Ishikawa (cell line): ENCODE measurements around the gene TMEM223.
A peak's percentile ranks its signal among the peaks of the same experiment; 100 is the strongest.

Experiments used
- CEBPB ChIP-seq: IDR thresholded peaks from 2 replicates; pipeline ENCODE4 v1.6.1; 2012
- CREB1 ChIP-seq: IDR thresholded peaks from 2 replicates; pipeline ENCODE4 v1.6.1; 2012; ENCODE audit warnings: low read depth
- EGR1 ChIP-seq: IDR thresholded peaks from 2 replicates; pipeline ENCODE4 v1.6.1; 2012
- EP300 ChIP-seq: IDR thresholded peaks from 2 replicates; pipeline ENCODE4 v1.6.1; 2012; ENCODE audit warnings: borderline replicate concordance
- FOXM1 ChIP-seq: IDR thresholded peaks from 2 replicates; pipeline ENCODE4 v1.6.1; 2012; ENCODE audit warnings: low read depth, borderline replicate concordance
- NFIC ChIP-seq: IDR thresholded peaks from 2 replicates; pipeline ENCODE4 v1.6.1; 2012
- RAD21 ChIP-seq: IDR thresholded peaks from 2 replicates; pipeline ENCODE4 v1.6.1; 2012; ENCODE audit warnings: low read depth
- TAF1 ChIP-seq: IDR thresholded peaks from 2 replicates; pipeline ENCODE4 v1.6.1; 2012; ENCODE audit warnings: low read depth, mild to moderate bottlenecking
- TCF12 ChIP-seq: IDR thresholded peaks from 2 replicates; pipeline ENCODE4 v1.6.1; 2012; ENCODE audit warnings: low read depth
- TEAD4 ChIP-seq: IDR thresholded peaks from 2 replicates; pipeline ENCODE4 v1.6.1; 2012
- YY1 ChIP-seq: IDR thresholded peaks from 2 replicates; pipeline ENCODE4 v1.6.1; 2012; ENCODE audit warnings: low read depth
- ZBTB7A ChIP-seq: IDR thresholded peaks from 2 replicates; pipeline ENCODE4 v1.6.1; 2012; ENCODE audit warnings: low read depth
- TF ChIP-seq, protein P1 (sequence below): IDR thresholded peaks from 2 replicates; pipeline ENCODE4 v1.6.1; 2012; ENCODE audit warnings: low read depth, mild to moderate bottlenecking
- TF ChIP-seq, protein P2 (sequence below): IDR thresholded peaks from 2 replicates; pipeline ENCODE4 v1.6.1; 2012
- TF ChIP-seq, protein P3 (sequence below): IDR thresholded peaks from 2 replicates; pipeline ENCODE4 v1.6.1; 2012

The TMEM223 gene

DNA sequence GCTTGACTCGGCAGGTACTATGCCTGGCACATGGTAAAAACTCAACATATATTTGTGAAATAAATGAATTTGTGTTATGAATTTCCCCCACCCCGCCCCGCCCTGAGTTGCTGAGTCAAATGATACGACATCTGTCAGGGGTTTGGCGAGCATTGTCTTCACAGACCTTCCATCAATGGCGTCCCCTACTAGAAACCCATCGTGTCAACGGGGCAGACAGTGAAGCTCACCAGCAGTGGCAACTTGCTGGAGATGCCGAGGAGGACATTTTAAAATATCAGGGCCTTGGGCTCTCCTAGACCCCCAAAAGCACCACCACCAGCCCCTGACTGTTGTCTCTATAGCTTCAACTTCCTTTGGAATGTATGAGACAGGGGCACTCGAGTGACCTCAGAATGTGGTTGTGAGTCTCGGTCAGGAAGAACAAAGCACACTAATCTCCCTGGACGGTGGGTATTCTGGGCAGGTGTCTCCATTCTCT is 14.2 kb upstream of the TMEM223 start:
- TF ChIP-seq CREB1 (no peak), RAD21 (no peak), CEBPB (no peak)
- TF ChIP-seq, protein P1, sequence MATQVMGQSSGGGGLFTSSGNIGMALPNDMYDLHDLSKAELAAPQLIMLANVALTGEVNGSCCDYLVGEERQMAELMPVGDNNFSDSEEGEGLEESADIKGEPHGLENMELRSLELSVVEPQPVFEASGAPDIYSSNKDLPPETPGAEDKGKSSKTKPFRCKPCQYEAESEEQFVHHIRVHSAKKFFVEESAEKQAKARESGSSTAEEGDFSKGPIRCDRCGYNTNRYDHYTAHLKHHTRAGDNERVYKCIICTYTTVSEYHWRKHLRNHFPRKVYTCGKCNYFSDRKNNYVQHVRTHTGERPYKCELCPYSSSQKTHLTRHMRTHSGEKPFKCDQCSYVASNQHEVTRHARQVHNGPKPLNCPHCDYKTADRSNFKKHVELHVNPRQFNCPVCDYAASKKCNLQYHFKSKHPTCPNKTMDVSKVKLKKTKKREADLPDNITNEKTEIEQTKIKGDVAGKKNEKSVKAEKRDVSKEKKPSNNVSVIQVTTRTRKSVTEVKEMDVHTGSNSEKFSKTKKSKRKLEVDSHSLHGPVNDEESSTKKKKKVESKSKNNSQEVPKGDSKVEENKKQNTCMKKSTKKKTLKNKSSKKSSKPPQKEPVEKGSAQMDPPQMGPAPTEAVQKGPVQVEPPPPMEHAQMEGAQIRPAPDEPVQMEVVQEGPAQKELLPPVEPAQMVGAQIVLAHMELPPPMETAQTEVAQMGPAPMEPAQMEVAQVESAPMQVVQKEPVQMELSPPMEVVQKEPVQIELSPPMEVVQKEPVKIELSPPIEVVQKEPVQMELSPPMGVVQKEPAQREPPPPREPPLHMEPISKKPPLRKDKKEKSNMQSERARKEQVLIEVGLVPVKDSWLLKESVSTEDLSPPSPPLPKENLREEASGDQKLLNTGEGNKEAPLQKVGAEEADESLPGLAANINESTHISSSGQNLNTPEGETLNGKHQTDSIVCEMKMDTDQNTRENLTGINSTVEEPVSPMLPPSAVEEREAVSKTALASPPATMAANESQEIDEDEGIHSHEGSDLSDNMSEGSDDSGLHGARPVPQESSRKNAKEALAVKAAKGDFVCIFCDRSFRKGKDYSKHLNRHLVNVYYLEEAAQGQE: no peak
- TF ChIP-seq, protein P2, sequence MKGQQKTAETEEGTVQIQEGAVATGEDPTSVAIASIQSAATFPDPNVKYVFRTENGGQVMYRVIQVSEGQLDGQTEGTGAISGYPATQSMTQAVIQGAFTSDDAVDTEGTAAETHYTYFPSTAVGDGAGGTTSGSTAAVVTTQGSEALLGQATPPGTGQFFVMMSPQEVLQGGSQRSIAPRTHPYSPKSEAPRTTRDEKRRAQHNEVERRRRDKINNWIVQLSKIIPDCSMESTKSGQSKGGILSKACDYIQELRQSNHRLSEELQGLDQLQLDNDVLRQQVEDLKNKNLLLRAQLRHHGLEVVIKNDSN: no peak

DNA sequence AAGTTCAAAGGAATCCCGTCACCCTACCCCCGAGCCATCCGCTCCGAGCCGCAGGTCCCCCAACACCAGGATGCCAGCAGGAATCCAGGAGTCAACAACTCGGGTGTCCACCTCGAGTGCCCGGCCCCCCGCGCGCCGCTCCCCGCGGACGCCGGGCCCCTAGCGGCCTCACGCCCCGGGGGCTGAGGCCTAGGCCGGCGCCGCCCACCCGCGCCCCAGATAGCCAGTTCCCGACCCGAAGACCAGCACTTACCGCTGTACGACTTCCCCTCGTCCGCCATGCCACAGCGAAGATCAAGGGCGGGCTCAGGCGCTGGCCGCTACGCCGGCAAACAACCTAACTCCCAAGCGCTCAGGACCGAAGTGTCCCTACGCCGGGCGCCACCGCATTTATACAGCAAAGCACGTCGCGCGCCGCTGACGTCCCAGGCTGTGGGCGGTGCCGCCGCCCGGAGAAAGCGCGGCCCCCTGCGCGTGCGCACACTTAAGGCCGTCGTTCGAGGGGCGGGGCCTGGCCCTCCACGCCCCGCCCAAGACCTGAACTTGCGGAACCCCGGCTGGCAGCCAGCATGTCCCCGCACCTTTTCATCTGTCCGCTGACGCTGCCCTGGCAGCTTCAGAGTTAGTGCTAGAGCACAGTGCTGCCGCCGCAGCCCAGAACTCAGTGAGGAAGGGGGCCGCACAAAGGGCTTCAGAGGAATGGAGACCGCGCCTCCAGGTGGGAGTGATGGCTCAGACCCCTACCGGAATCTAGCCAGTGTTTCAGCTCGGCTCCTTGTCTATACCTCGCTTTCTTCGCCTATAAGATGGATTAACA is 13.5 kb upstream of the TMEM223 start, which contains the start of gene NXF1:
NXF1 (minus strand) TSS at position 365 of the 817 bp plus-strand sequence; CDS start at position 281, 84 bp downstream.
- TF ChIP-seq CREB1 (peak; percentile 93), FOXM1 (no peak), TAF1 (peak; percentile 97), RAD21 (no peak), ZBTB7A (peak; percentile 55; the same call in 1 of the 2 replicates), EGR1 (0 out of 2 replicates have a peak, but pooled peaks have one; percentile 21), CEBPB (no peak), TEAD4 (0 out of 2 replicates have a peak, but pooled peaks have one; percentile 9), TCF12 (peak; percentile 47; the same call in 1 of the 2 replicates), YY1 (peak; percentile 86), NFIC (no peak), EP300 (0 out of 2 replicates have a peak, but pooled peaks have one; percentile 11)
- TF ChIP-seq, protein P3, sequence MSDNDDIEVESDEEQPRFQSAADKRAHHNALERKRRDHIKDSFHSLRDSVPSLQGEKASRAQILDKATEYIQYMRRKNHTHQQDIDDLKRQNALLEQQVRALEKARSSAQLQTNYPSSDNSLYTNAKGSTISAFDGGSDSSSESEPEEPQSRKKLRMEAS: peak; percentile 68; the same call in 1 of the 2 replicates
- TF ChIP-seq, protein P1: no peak
- TF ChIP-seq, protein P2: peak; percentile 3; the same call in 1 of the 2 replicates

DNA sequence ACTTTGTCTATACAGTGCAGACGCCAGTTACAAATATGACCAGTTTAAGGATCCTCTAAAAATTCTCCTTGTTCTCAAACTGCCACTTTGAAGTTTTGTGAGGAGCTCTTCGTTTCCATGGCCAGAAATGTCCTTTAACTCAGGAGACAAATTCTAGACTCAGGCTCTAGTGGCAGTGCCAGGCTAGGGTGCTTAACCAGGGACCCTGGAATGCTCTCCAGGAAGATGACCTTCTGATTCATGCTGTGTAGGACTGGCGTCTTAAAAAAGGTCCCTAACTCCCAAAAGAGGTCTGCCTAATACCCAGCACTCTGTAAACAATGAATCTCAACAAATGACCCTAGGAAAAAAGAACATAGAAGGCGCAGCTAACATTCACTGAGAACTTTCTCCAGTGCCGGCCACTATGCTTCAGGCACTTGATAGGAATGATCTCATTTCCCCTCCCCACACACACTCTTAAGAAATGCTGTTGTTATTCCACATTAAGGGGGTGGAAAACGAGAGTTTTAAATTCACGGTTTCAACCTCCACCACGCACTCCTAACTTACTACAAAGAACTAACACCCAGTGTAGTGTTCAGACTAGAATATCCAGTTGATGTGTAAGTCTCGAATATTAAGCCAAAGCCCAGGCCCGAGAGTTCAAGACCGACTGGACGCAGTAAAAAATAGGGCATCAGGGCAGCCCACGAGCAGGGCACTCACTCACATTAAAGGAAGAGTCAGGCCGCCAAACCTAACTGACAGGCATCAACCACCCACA is 12.7 kb upstream of the TMEM223 start:
- no peak for TF ChIP-seq TCF12
- TF ChIP-seq CREB1: no peak
- TF ChIP-seq, protein P3: peak; percentile 10; the same call in 1 of the 2 replicates

DNA sequence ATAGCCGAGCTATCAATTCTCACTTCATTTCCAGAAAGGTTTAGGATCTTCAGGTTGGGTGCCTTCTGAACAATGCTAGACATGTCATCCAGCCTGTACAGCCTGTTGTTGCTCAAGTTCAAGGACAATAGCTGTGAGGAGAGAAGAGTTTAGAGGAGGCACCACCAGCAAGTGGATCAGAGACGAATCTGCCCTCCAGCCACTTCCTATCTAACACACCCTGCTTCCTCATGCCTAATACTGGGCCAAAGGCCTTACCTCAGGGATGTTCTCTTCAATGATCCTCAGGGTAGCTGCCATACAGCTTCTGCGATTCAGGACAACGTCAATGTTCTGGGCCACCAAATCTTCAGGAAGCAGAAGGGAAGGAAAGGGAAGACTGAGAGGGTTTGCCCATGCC is 9.3 kb upstream of the TMEM223 start:
- no peak for TF ChIP-seq TEAD4

DNA sequence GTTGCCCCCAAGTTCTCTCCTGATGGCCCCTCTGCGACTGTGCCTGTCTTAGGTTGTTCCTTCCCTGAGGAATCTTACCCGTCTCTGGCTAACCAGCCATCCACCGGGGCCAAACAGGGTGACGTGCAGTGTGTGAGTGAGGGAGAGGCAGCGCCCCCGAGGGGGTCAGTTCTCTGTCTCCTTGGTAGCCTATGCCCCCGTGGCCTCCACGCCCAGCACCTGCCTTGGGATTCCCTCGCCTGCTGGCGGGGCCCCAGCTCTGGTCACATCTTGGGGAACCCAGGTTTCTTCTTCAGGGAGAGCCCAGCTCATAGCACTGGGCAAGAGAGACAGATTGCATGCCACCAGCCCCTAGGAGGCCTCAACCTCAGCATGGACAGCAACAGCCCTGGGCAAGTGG is 7.7 kb upstream of the TMEM223 start:
- TF ChIP-seq EP300 (no peak), TCF12 (no peak), TAF1 (no peak), RAD21 (no peak), TEAD4 (no peak), EGR1 (no peak), CEBPB (no peak), ZBTB7A (no peak), CREB1 (no peak)
- TF ChIP-seq, protein P1: no peak
- TF ChIP-seq, protein P3: no peak
